HepG2 (cell line): Measurements from ENCODE around the gene ERMARD. TPM values are rescaled to one million over a fixed set of nuclear protein-coding genes. Genes with fewer than 3 reads are reported as not detected.

ENCODE experiments used
- DNMT1 ChIP-seq: sonication (generic); formaldehyde crosslinking; IDR thresholded peaks from 2 replicates; pipeline ENCODE4 v1.5.1; 2020; ENCODE audit warnings: mild to moderate bottlenecking, missing genetic modification reagents
- FOXJ3 ChIP-seq: sonication (generic); formaldehyde crosslinking; IDR thresholded peaks from 2 replicates; pipeline ENCODE4 v1.4.0; 2020; ENCODE audit warnings: missing genetic modification reagents, mild to moderate bottlenecking, borderline replicate concordance
- HOXA9 ChIP-seq: sonication (generic); formaldehyde crosslinking; IDR thresholded peaks from 2 replicates; pipeline ENCODE4 v1.8.1; 2022; ENCODE audit warnings: missing genetic modification reagents, mild to moderate bottlenecking, moderate library complexity, borderline replicate concordance
- ISL2 ChIP-seq: sonication (generic); formaldehyde crosslinking; IDR thresholded peaks from 2 replicates; pipeline ENCODE4 v1.5.0; 2020; ENCODE audit warnings: missing genetic modification reagents
- KAT2B ChIP-seq: fragments of 150-350 bp; IDR thresholded peaks from 2 replicates; pipeline ENCODE4 v1.6.1; 2014; ENCODE audit warnings: low read depth, low read length, borderline replicate concordance
- ZFP37 ChIP-seq: sonication (generic); formaldehyde crosslinking; IDR thresholded peaks from 2 replicates; pipeline ENCODE4 v1.4.0; 2020; ENCODE audit warnings: missing genetic modification reagents, borderline replicate concordance
- ZNF136 ChIP-seq: sonication (generic); formaldehyde crosslinking; IDR thresholded peaks from 2 replicates; pipeline ENCODE4 v1.8.1; 2022; ENCODE audit warnings: low read depth, mild to moderate bottlenecking, moderate library complexity, missing genetic modification reagents
- ZNF20 ChIP-seq: sonication (generic); formaldehyde crosslinking; IDR thresholded peaks from 2 replicates; pipeline ENCODE4 v1.4.0; 2020; ENCODE audit warnings: mild to moderate bottlenecking, moderate library complexity, missing genetic modification reagents
- ZNF274 ChIP-seq: sonication (generic); formaldehyde crosslinking; IDR thresholded peaks from 2 replicates; pipeline ENCODE4 v1.5.1; 2020; ENCODE audit warnings: mild to moderate bottlenecking, missing genetic modification reagents
- ZNF782 ChIP-seq: sonication (generic); formaldehyde crosslinking; IDR thresholded peaks from 2 replicates; pipeline ENCODE4 v1.4.0; 2020; ENCODE audit warnings: missing genetic modification reagents, mild to moderate bottlenecking, borderline replicate concordance
- ZNF83 ChIP-seq: sonication (generic); formaldehyde crosslinking; IDR thresholded peaks from 2 replicates; pipeline ENCODE4 v1.4.0; 2020; ENCODE audit warnings: missing genetic modification reagents, mild to moderate bottlenecking, borderline replicate concordance
- ZSCAN30 ChIP-seq: sonication (generic); formaldehyde crosslinking; IDR thresholded peaks from 2 replicates; pipeline ENCODE4 v1.5.0; 2020; ENCODE audit warnings: mild to moderate bottlenecking, missing genetic modification reagents
- polyA plus RNA-seq, 8 experiments: library from polyadenylated mRNA; depleted of rRNA in 3 of 8; stranded (reverse) in 7 of 8; unstranded in 1 of 8; fragments of >200 nt; fragmentation: Illumina TruSeq in 4 of 8; extraction: Trizol in 4 of 8; gene quantifications; 2 replicates each; pipeline versions ENCODE4 v1.2.1 to v1.2.3, GENCODE V29; 2011 to 2016; ENCODE audit warnings: low read depth in 4 of 8, missing spikeins in 1 of 8, mixed read lengths in 1 of 8; ENCODE audit not compliant: insufficient read depth in 1 of 8
- total RNA-seq, 5 experiments: library from RNA; depleted of rRNA; stranded (reverse); fragments of >200 nt; fragmentation: Illumina TruSeq; extraction: Trizol; gene quantifications; 2 replicates each; pipeline ENCODE4 v1.2.3, GENCODE V29; 2016; ENCODE audit warnings: low read depth in 1 of 5
- TF ChIP-seq, protein P1 (sequence below): sonication (generic); formaldehyde crosslinking; IDR thresholded peaks from 2 replicates; pipeline ENCODE4 v1.5.0; 2020; ENCODE audit warnings: mild to moderate bottlenecking, missing genetic modification reagents, borderline replicate concordance
- TF ChIP-seq, protein P2 (sequence below): sonication (generic); formaldehyde crosslinking; IDR thresholded peaks from 2 replicates; pipeline ENCODE4 v1.8.0; 2022; ENCODE audit warnings: missing genetic modification reagents, mild to moderate bottlenecking, inconsistent platforms, borderline replicate concordance
- TF ChIP-seq, protein P3 (sequence below): sonication (generic); formaldehyde crosslinking; IDR thresholded peaks from 2 replicates; pipeline ENCODE4 v1.5.0; 2020; ENCODE audit warnings: missing genetic modification reagents
- TF ChIP-seq, protein P4 (sequence below): sonication (generic); formaldehyde crosslinking; IDR thresholded peaks from 2 replicates; pipeline ENCODE4 v1.4.0; 2020; ENCODE audit warnings: missing genetic modification reagents
- TF ChIP-seq, protein P5 (sequence below): sonication (generic); formaldehyde crosslinking; conservative IDR thresholded peaks from 2 replicates; pipeline ENCODE4 v1.8.0; 2022; ENCODE audit warnings: mild to moderate bottlenecking, moderate library complexity, missing genetic modification reagents

ERMARD gene
- total and polyA plus RNA-seq, 2 of the 13 experiments (the other 11 are each of a cell fraction or from before 2014, with no cell fraction given): 8.8 to 10.7 TPM

DNA sequence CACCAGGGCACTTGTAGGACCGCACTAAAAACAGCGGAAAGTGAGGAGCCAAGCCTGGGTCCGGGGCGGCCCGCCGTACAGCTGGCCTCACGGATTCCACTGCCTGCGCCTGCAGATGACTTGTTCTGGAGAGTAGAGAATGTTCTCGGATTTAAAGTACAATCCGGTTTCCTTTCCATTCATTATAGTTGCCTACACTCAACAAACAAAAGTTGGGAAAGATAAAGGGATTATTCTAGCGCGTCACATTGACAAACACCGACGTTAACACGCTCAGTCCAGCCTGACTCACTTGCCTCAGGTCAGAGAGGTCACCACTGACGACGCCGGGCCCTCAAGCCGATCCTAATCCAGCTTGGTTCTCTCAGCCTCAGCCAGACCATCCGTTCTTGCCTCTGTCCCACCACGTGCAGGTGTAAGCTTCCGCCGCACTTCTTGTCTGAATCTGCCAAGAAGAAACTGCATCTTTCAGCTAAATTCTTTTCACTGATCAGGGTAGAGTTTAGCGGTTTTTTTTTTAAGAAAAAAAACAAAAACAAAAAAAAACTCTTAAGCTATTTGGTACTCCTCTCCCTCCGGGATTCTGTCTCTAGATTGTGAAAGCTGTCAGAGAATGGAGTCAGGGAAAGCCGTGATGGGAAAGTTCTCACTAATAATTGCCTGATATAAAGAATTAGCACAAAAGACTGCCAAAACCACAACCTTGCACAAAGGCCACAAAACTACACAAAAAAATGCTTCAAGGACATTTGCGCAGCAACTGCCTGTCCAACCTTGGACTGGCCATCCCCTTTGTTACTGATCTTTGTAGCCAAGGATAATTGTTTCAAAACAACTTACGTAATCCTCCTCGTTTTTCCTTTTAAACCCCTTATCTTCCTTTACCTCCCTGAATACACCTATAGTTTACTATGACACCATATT, 26.0 kb upstream of the ERMARD start (continued):
- TF ChIP-seq, protein P1, sequence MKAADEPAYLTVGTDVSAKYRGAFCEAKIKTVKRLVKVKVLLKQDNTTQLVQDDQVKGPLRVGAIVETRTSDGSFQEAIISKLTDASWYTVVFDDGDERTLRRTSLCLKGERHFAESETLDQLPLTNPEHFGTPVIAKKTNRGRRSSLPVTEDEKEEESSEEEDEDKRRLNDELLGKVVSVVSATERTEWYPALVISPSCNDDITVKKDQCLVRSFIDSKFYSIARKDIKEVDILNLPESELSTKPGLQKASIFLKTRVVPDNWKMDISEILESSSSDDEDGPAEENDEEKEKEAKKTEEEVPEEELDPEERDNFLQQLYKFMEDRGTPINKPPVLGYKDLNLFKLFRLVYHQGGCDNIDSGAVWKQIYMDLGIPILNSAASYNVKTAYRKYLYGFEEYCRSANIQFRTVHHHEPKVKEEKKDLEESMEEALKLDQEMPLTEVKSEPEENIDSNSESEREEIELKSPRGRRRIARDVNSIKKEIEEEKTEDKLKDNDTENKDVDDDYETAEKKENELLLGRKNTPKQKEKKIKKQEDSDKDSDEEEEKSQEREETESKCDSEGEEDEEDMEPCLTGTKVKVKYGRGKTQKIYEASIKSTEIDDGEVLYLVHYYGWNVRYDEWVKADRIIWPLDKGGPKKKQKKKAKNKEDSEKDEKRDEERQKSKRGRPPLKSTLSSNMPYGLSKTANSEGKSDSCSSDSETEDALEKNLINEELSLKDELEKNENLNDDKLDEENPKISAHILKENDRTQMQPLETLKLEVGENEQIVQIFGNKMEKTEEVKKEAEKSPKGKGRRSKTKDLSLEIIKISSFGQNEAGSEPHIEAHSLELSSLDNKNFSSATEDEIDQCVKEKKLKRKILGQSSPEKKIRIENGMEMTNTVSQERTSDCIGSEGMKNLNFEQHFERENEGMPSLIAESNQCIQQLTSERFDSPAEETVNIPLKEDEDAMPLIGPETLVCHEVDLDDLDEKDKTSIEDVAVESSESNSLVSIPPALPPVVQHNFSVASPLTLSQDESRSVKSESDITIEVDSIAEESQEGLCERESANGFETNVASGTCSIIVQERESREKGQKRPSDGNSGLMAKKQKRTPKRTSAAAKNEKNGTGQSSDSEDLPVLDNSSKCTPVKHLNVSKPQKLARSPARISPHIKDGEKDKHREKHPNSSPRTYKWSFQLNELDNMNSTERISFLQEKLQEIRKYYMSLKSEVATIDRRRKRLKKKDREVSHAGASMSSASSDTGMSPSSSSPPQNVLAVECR (CRISPR knock-in tag): peak; percentile 65
- TF ChIP-seq ZSCAN30 (CRISPR knock-in tag) (peak; percentile 65; the same call in 1 of the 2 replicates), HOXA9 (CRISPR knock-in tag) (no peak), ISL2 (CRISPR knock-in tag) (peak; percentile 69), ZNF136 (0 out of 2 replicates have a peak, but pooled peaks have one; percentile 90), ZFP37 (CRISPR knock-in tag) (peak; percentile 50; the same call in 1 of the 2 replicates), DNMT1 (CRISPR knock-in tag) (no peak), FOXJ3 (CRISPR knock-in tag) (peak; percentile 85), ZNF83 (no peak), ZNF274 (CRISPR knock-in tag) (peak; percentile 95; the same call in 1 of the 2 replicates), ZNF20 (CRISPR knock-in tag) (no peak), KAT2B (no peak), ZNF782 (CRISPR knock-in tag) (no peak)
- TF ChIP-seq, protein P2, sequence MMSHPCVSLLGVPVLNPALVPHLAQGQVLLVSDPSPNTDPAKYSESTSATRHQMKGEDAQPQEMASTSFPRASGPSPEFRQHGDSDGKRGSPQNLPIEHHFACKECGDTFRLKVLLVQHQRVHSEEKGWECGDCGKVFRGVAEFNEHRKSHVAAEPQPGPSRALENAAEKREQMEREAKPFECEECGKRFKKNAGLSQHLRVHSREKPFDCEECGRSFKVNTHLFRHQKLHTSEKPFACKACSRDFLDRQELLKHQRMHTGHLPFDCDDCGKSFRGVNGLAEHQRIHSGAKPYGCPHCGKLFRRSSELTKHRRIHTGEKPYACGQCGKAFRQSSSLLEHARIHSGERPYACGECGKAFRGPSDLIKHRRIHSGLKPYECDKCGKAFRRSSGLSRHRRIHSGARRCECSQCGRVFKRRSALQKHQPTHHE (CRISPR knock-in tag): 0 out of 2 replicates have a peak, but pooled peaks have one; percentile 5
- TF ChIP-seq, protein P3, sequence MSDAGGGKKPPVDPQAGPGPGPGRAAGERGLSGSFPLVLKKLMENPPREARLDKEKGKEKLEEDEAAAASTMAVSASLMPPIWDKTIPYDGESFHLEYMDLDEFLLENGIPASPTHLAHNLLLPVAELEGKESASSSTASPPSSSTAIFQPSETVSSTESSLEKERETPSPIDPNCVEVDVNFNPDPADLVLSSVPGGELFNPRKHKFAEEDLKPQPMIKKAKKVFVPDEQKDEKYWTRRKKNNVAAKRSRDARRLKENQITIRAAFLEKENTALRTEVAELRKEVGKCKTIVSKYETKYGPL: peak; percentile 84; the same call in 1 of the 2 replicates
- TF ChIP-seq, protein P4, sequence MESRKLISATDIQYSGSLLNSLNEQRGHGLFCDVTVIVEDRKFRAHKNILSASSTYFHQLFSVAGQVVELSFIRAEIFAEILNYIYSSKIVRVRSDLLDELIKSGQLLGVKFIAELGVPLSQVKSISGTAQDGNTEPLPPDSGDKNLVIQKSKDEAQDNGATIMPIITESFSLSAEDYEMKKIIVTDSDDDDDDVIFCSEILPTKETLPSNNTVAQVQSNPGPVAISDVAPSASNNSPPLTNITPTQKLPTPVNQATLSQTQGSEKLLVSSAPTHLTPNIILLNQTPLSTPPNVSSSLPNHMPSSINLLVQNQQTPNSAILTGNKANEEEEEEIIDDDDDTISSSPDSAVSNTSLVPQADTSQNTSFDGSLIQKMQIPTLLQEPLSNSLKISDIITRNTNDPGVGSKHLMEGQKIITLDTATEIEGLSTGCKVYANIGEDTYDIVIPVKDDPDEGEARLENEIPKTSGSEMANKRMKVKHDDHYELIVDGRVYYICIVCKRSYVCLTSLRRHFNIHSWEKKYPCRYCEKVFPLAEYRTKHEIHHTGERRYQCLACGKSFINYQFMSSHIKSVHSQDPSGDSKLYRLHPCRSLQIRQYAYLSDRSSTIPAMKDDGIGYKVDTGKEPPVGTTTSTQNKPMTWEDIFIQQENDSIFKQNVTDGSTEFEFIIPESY (CRISPR knock-in tag): 0 out of 2 replicates have a peak, but pooled peaks have one; percentile 7
- TF ChIP-seq, protein P5, sequence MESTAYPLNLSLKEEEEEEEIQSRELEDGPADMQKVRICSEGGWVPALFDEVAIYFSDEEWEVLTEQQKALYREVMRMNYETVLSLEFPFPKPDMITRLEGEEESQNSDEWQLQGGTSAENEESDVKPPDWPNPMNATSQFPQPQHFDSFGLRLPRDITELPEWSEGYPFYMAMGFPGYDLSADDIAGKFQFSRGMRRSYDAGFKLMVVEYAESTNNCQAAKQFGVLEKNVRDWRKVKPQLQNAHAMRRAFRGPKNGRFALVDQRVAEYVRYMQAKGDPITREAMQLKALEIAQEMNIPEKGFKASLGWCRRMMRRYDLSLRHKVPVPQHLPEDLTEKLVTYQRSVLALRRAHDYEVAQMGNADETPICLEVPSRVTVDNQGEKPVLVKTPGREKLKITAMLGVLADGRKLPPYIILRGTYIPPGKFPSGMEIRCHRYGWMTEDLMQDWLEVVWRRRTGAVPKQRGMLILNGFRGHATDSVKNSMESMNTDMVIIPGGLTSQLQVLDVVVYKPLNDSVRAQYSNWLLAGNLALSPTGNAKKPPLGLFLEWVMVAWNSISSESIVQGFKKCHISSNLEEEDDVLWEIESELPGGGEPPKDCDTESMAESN: peak; percentile 89
